ENCODE results near the gene BTBD7.
"Not testable (repeated sequence)": the region's sequence is repeated elsewhere in the genome, so short reads cannot be mapped to it uniquely, and the experiment has no call there.

Gene BTBD7

DNA sequence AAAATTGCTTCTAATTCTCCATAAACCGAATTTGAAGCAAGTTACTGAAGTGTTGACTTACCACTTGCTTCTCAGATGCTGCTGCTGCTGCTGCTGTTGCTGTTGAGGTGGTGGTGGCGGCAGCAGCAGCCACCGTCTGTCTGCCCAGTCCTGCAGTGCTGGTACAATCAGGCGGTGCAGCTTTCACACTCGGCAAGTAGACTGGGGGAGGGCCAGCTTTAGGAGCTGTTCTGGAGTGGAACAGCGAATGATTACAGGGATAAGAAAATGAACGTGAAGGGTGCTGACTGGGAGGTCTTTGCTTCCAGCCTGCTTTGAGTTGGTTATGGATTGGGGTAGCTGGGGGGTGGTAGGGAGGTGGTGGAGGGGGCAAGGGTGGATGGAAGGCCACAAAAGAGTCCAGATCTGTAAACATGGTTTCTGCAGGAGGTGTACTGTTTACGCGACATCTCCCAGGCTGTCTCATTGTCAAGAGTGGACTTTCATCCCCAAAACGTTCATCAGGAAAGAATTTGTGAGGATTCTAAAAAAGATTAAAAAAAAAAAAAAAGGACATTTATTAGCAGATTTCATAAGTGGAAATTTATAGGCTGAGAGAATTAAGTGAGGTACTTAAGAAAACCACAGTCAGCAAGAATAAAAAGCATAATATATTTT, 86.9 kb downstream of the BTBD7 start:
- DNase-seq = no peak

- DNase-seq = no peak
Measured at GRCh38 chr14:93240678-93241000, 92.2 kb downstream of the BTBD7 start.

- peak; percentile 45 for DNase-seq
Measured at GRCh38 chr14:93239869-93240677, 92.8 kb downstream of the BTBD7 start.

DNA sequence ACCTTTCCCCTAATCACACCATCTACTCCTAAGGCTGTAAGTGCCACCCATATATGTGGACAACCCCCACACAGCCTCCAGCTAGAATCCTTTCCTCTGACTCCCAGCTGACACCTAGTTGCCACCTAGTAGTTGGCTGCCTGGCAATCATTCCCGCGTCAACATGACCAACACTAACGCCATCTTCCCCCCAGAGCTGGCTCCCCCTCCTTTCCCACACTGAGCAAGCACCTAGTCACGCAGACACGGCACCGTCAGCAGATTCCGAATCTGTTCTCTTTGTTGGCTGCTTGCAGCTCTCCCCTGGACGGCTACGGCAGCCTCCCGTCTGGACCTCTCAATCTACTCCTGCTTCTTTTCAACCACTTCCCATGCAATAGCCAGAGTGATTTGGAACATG, 98.0 kb downstream of the BTBD7 start:
- DNase-seq = peak; percentile 73

- DNase-seq = not testable (repeated sequence)
Measured at GRCh38 chr14:93233078-93233477, 99.8 kb downstream of the BTBD7 start.

GRCh38 chr14:93232159-93232558, 100.7 kb downstream of the BTBD7 start:
- DNase-seq = no peak

DNA sequence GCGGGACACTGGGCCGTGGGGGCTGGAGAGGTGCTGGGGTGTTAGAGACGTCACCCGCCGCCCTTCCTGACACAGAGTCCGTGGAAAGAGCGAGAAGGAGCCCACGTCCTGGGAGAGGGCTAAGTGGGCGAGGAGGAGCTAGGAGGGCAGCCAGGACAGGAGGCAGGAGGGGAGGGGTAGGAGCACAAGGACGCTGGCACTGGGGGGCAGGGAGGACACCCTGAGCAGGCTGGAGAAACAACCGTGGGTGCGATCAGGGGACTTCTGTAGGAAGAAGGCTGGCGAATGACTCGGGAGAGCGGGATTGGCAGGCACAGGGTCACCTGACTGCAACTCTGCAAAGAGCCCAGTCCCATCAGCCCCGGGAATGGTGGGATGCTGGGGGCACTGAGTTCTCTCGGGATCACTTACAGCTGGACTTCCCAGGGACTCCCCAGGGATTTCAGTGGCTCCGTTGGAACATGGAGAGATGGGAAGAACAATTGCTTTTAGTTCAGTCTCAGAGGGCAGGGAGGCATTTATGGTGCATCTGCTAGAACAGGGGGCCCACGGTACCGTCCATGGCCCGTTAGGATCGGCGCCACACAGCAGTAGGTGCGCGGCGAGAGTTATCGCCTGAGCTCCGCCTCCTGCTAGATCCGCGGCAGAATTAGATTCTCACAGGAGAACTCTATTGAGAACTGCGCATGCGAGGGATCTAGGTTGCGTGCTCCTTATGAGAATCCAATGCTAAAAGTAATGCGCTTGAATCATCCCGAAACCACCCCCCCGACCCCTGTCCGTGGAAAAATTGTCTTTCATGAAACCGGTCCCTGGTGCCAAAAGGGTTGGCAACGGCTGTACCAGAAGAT, 101.5 kb downstream of the BTBD7 start:
- DNase-seq = no peak

- DNase-seq = no peak
Measured at GRCh38 chr14:93230539-93230938, 102.3 kb downstream of the BTBD7 start.

DNA sequence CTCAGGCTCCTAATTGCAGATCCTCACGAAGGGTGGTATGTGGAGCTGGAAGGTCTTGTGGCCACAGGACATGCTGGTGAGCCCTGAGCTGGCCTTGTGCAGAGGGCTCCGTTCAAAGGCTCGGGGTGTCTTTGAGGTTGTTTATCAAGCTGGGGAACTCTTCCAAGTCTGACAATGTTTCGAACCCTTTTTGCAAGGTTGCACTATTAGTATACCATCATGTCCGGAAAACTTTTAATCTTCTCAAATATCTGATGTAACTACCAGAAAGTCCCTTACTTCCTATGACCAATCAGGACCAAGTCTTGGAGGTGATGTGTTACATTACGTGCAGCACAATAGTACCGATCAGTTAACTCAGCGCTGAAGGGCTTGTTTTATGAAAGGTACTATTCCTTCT, 104.3 kb downstream of the BTBD7 start:
- no peak for DNase-seq

- DNase-seq = no peak
Measured at GRCh38 chr14:93223565-93223964, 109.3 kb downstream of the BTBD7 start.

DNA sequence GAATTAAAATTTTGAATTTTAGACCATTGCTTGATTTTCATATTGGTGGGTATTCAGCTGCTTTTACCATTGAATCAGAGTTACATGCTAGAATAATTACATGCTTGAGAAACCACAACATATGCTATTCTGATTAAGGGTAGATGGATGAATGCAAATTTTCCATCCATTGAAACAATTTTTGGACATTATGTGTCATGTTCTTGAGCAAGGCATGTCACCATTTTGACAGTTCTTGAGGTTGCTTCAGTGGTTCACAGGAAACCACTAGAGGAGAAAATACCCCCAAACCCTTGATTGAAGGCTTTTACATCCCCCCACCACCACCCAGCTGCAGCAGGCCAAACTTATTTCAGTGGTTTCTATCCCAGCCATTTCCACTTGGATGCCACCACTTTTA, 112.3 kb downstream of the BTBD7 start:
- no peak for DNase-seq

GRCh38 chr14:93219103-93219726, 113.6 kb downstream of the BTBD7 start:
- DNase-seq = peak; percentile 53

DNA sequence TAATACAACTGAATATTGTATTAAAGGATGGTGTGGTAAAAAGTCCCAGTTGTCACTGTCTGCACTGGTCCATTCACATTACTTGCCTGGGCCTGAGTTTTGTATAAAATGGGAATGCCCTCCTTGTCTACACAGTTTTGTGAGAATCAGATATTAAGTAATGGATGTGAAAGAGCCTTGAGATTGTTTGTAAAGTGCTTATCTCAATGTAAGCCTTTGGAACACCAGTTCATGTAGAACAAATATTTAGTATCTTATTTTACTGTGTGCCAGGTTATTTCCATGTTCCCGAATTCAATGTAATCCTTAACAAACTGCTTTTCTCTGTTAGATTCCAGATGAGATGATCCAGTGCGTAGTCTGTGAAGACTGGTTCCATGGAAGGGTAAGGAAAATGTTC, 118.2 kb downstream of the BTBD7 start:
- DNase-seq = no peak

DNA sequence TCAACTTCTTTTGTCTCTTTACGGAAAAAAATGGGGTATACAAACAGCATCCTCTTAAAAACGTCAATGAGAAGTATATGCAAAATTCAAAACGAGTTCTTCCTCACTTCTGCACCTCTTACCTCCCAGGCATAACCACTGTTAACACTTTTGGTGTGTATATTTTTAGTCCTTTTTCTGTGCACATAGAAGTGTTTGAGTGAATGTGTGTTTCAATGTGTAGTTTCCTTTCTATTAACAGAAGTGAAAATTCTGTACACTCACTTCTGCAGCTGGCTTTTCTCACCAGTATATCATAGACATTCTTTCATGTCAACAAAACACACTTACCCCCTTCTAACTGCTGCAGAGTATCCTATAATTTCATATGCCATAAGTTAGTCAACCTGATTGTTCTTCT, 120.4 kb downstream of the BTBD7 start:
- no peak for DNase-seq

DNA sequence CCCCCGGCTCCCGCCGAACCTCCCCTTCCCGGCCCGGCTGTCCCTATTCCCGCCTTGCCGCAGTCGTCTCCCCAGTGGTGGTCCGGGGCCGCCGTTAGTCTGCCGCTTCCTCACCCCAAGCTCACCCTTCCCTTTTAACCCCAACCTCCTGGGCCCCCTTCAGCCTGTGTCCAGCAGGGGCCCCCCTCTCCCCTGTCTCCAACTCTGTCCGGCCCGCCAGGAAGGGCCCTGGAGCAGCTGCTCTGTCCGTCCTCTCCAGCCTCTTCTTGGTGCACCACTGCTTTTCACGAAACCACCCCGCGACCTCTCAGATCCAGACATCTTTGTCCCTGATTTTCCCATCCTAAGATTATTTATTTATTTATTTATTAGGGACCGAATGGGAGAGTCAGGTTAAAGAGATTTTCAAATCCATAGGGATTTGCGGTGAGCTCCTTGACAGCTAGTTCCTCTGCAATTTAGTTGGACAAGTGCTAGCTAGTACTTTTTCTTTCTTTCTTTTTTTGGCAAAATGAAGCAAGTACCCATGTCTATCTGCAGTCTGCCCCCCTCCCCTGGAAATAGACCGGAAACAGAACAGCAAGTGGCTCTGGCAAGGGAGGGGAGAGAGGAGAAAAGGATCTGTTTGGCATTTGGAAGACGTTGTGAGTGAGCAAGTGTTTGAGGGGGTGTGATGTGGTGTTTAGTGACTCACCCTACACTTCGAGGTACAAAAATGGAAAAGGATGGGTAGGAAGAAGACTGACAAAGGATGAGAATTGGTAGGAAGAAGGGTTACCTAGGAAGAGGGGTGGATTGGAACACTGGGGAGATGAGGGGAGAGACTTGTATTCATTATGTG, 125.1 kb downstream of the BTBD7 start:
- peak; percentile 48 for DNase-seq

- peak; percentile 94 for DNase-seq
Measured at GRCh38 chr14:93206793-93207467, 125.9 kb downstream of the BTBD7 start, which contains the start of the genes GON7 and UBR7. TSS of gene GON7 (minus strand) at chr14:93207065. CDS start at chr14:93207037, 28 bp downstream. TSS of gene UBR7 (plus strand) at chr14:93207256. CDS start at chr14:93207292, 36 bp downstream.

GRCh38 chr14:93201155-93201704, 131.6 kb downstream of the BTBD7 start:
- no peak for DNase-seq

- no peak for DNase-seq
Measured at GRCh38 chr14:93200553-93200952, 132.3 kb downstream of the BTBD7 start.

DNA sequence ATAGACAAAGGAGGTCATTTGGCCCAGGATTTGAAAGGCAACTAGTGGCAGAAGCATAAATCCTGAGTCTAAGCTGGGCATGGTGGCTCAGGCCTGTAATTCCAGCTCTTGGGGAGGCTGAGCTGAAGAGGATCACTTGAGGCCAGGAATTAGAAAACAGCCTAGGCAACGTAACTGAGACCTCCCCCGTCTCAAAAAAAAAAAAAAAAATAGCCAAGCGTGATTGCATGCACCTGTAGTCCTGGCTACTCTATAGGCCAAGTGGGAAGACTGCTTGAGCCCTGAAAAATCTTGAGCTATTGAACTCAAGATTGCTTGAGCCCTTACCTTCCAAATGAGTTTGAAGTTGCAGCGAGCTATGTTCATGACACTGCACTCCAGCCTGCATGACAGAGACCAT, 133.8 kb downstream of the BTBD7 start:
- DNase-seq = no peak

GRCh38 chr14:93195316-93195999, 137.4 kb downstream of the BTBD7 start:
- no peak for DNase-seq

Data from kidney glomerular epithelial cell (primary cell).